ENCODE data around the gene FBXL17. TPM values are rescaled to one million over a fixed set of nuclear protein-coding genes. Genes with fewer than 3 reads are reported as not detected.

FBXL17 gene
- total and polyA plus RNA-seq, 2 of the 13 experiments (the other 11 are each of a cell fraction or from before 2014, with no cell fraction given): 3.0 to 7.9 TPM

DNA sequence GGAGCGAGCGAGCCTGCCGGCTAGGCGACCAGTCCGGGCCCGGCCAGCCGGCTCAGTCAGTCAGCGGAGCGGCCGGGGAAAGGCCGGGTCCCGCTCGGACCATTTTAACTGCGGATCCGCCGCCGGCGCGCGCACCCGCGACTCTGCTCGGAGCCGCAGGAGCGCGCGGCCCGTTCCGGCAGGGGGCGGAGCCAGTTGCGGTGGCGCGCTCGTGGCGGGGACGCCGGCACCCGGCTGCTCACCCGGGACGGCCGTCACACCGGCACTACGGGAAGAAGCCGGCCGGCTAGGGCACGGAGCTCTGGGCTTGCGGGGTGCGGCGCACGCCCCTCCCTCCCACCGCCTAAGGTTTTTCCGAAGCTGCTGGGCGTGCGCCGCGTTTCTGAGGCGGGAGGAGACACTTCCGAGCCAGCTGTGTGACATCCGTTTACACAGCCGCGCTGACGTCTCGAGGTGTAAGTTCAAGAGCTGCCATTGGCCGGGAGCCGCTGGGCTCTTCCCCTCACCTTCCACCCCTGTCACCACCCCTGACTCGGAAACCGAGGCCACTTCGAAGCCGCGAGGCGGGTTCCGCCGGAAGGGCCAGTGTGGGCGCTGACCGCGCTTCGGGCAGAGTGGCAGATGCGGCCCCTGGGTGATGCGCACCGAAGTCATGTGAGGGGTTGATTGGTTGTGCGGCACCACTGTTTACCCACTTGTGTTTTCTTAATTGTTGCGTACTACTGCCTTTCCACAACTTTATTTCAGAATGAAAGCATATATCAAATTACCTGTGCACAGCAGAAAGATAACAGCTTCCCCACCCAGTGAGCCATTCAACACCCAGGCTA is at the start of gene FBXL17 (continued):
- TF ChIP-seq ZNF33B (CRISPR knock-in tag; IDR thresholded peaks at IDR 0.05): peak; percentile 62; the same call in 1 of the 2 replicates
- TF ChIP-seq ZNF546 (CRISPR knock-in tag; conservative IDR thresholded peaks at IDR 0.05): no peak; the same call in 1 of the 2 replicates
- TF ChIP-seq ZNF891 (CRISPR knock-in tag; IDR thresholded peaks at IDR 0.05): peak; percentile 60; the same call in 1 of the 2 replicates
- TF ChIP-seq, protein P1, sequence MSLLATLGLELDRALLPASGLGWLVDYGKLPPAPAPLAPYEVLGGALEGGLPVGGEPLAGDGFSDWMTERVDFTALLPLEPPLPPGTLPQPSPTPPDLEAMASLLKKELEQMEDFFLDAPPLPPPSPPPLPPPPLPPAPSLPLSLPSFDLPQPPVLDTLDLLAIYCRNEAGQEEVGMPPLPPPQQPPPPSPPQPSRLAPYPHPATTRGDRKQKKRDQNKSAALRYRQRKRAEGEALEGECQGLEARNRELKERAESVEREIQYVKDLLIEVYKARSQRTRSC (CRISPR knock-in tag; IDR thresholded peaks at IDR 0.05; ENCODE audit: low read depth): peak; percentile 66; the same call in 1 of the 2 replicates
- TF ChIP-seq, protein P2, sequence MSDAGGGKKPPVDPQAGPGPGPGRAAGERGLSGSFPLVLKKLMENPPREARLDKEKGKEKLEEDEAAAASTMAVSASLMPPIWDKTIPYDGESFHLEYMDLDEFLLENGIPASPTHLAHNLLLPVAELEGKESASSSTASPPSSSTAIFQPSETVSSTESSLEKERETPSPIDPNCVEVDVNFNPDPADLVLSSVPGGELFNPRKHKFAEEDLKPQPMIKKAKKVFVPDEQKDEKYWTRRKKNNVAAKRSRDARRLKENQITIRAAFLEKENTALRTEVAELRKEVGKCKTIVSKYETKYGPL (CRISPR knock-in tag; IDR thresholded peaks at IDR 0.05): peak; percentile 90
- TF ChIP-seq, protein P3, sequence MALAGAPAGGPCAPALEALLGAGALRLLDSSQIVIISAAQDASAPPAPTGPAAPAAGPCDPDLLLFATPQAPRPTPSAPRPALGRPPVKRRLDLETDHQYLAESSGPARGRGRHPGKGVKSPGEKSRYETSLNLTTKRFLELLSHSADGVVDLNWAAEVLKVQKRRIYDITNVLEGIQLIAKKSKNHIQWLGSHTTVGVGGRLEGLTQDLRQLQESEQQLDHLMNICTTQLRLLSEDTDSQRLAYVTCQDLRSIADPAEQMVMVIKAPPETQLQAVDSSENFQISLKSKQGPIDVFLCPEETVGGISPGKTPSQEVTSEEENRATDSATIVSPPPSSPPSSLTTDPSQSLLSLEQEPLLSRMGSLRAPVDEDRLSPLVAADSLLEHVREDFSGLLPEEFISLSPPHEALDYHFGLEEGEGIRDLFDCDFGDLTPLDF (CRISPR knock-in tag; IDR thresholded peaks at IDR 0.05): peak; percentile 63; the same call in 1 of the 2 replicates
- no peak for TF ChIP-seq ZFP36L2 (CRISPR knock-in tag; IDR thresholded peaks at IDR 0.05)
- TF ChIP-seq, protein P4, sequence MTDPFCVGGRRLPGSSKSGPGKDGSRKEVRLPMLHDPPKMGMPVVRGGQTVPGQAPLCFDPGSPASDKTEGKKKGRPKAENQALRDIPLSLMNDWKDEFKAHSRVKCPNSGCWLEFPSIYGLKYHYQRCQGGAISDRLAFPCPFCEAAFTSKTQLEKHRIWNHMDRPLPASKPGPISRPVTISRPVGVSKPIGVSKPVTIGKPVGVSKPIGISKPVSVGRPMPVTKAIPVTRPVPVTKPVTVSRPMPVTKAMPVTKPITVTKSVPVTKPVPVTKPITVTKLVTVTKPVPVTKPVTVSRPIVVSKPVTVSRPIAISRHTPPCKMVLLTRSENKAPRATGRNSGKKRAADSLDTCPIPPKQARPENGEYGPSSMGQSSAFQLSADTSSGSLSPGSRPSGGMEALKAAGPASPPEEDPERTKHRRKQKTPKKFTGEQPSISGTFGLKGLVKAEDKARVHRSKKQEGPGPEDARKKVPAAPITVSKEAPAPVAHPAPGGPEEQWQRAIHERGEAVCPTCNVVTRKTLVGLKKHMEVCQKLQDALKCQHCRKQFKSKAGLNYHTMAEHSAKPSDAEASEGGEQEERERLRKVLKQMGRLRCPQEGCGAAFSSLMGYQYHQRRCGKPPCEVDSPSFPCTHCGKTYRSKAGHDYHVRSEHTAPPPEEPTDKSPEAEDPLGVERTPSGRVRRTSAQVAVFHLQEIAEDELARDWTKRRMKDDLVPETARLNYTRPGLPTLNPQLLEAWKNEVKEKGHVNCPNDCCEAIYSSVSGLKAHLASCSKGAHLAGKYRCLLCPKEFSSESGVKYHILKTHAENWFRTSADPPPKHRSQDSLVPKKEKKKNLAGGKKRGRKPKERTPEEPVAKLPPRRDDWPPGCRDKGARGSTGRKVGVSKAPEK (CRISPR knock-in tag; IDR thresholded peaks at IDR 0.05; ENCODE audit: borderline replicate concordance): no peak
- TF ChIP-seq, protein P5, sequence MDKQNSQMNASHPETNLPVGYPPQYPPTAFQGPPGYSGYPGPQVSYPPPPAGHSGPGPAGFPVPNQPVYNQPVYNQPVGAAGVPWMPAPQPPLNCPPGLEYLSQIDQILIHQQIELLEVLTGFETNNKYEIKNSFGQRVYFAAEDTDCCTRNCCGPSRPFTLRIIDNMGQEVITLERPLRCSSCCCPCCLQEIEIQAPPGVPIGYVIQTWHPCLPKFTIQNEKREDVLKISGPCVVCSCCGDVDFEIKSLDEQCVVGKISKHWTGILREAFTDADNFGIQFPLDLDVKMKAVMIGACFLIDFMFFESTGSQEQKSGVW (CRISPR knock-in tag; IDR thresholded peaks at IDR 0.05; ENCODE audit: borderline replicate concordance): no peak; the same call in 1 of the 2 replicates
- peak; percentile 44 for TF ChIP-seq IKZF4 (CRISPR knock-in tag; IDR thresholded peaks at IDR 0.05; ENCODE audit: borderline replicate concordance, low read depth, not compliant biosample characterization)
- TF ChIP-seq U2AF2 (IDR thresholded peaks at IDR 0.05; ENCODE audit: low read depth, low read length): no peak
- TF ChIP-seq ETV5 (CRISPR knock-in tag; IDR thresholded peaks at IDR 0.05; ENCODE audit: borderline replicate concordance): peak; percentile 89
- TF ChIP-seq, protein P6, sequence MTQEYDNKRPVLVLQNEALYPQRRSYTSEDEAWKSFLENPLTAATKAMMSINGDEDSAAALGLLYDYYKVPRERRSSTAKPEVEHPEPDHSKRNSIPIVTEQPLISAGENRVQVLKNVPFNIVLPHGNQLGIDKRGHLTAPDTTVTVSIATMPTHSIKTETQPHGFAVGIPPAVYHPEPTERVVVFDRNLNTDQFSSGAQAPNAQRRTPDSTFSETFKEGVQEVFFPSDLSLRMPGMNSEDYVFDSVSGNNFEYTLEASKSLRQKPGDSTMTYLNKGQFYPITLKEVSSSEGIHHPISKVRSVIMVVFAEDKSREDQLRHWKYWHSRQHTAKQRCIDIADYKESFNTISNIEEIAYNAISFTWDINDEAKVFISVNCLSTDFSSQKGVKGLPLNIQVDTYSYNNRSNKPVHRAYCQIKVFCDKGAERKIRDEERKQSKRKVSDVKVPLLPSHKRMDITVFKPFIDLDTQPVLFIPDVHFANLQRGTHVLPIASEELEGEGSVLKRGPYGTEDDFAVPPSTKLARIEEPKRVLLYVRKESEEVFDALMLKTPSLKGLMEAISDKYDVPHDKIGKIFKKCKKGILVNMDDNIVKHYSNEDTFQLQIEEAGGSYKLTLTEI (CRISPR knock-in tag; conservative IDR thresholded peaks at IDR 0.05): no peak
- TF ChIP-seq, protein P7, sequence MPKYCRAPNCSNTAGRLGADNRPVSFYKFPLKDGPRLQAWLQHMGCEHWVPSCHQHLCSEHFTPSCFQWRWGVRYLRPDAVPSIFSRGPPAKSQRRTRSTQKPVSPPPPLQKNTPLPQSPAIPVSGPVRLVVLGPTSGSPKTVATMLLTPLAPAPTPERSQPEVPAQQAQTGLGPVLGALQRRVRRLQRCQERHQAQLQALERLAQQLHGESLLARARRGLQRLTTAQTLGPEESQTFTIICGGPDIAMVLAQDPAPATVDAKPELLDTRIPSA (CRISPR knock-in tag; IDR thresholded peaks at IDR 0.05; ENCODE audit: borderline replicate concordance): no peak
- TF ChIP-seq, protein P8, sequence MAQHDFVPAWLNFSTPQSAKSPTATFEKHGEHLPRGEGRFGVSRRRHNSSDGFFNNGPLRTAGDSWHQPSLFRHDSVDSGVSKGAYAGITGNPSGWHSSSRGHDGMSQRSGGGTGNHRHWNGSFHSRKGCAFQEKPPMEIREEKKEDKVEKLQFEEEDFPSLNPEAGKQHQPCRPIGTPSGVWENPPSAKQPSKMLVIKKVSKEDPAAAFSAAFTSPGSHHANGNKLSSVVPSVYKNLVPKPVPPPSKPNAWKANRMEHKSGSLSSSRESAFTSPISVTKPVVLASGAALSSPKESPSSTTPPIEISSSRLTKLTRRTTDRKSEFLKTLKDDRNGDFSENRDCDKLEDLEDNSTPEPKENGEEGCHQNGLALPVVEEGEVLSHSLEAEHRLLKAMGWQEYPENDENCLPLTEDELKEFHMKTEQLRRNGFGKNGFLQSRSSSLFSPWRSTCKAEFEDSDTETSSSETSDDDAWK (CRISPR knock-in tag; IDR thresholded peaks at IDR 0.05): no peak
- peak; percentile 78; the same call in 1 of the 2 replicates for TF ChIP-seq ZKSCAN8 (CRISPR knock-in tag; IDR thresholded peaks at IDR 0.05; ENCODE audit: borderline replicate concordance)
